Measurements from ENCODE around the gene TCF12.
"Not testable (repeated sequence)": the region's sequence is repeated elsewhere in the genome, so short reads cannot be mapped to it uniquely, and the experiment has no call there.

Gene TCF12

GRCh38 chr15:56942118-56942517 lies 23.7 kb downstream of the TCF12 start:
- Histone ChIP-seq H3K4me3 (ENCODE audit: low read depth in 1 of 2, low read length in 2 of 2) (no peak overlapping the region), H3K9me3 (ENCODE audit: control insufficient read depth in 1 of 2, low read length in 2 of 2) (peaks cover 0 to 4% of the 10 kb centered on the region in 2 donors), H3K36me3 (ENCODE audit: control insufficient read depth in 1 of 2, insufficient read depth in 2 of 2, low read length in 2 of 2) (no peaks in the 10 kb centered on the region), H3K27ac (ENCODE audit: low read depth, low read length) (no peak overlapping the region), H3K4me1 (ENCODE audit: control insufficient read depth in 1 of 2, insufficient read depth in 2 of 2, low read length in 2 of 2) (peaks cover 3 to 6% of the 10 kb centered on the region in 2 donors), H3K9ac (ENCODE audit: low read depth in 1 of 2, low read length in 2 of 2) (no peak overlapping the region), H3K27me3 (ENCODE audit: control insufficient read depth in 1 of 2, insufficient read depth in 2 of 2, low read length in 2 of 2) (no peaks in the 10 kb centered on the region)

- H3K9me3 ChIP-seq (ENCODE audit: control insufficient read depth in 1 of 2, low read length in 2 of 2) = peaks cover 0 to 4% of the 10 kb centered on the region in 2 donors
Observed at GRCh38 chr15:56943403-56943802, 25.0 kb downstream of the TCF12 start.

GRCh38 chr15:56944485-56944884 lies 26.0 kb downstream of the TCF12 start:
- Histone ChIP-seq H3K4me1 (ENCODE audit: control insufficient read depth in 1 of 2, insufficient read depth in 2 of 2, low read length in 2 of 2) (peaks cover 3 to 6% of the 10 kb centered on the region in 2 donors), H3K9me3 (ENCODE audit: control insufficient read depth in 1 of 2, low read length in 2 of 2) (peaks cover 0 to 4% of the 10 kb centered on the region in 2 donors), H3K36me3 (ENCODE audit: control insufficient read depth in 1 of 2, insufficient read depth in 2 of 2, low read length in 2 of 2) (no peaks in the 10 kb centered on the region), H3K27ac (ENCODE audit: low read depth, low read length) (no peak overlapping the region), H3K27me3 (ENCODE audit: control insufficient read depth in 1 of 2, insufficient read depth in 2 of 2, low read length in 2 of 2) (no peaks in the 10 kb centered on the region), H3K9ac (ENCODE audit: low read depth in 1 of 2, low read length in 2 of 2) (no peak overlapping the region), H3K4me3 (ENCODE audit: low read depth in 1 of 2, low read length in 2 of 2) (no peak overlapping the region)

More at GRCh38 chr15:56943403-56943802, 25.0 kb downstream of the TCF12 start:
- no peak overlapping the region for H3K9ac ChIP-seq (ENCODE audit: low read depth in 1 of 2, low read length in 2 of 2)
- H3K4me3 ChIP-seq (ENCODE audit: low read depth in 1 of 2, low read length in 2 of 2) = no peak overlapping the region
- no peaks in the 10 kb centered on the region for H3K27me3 ChIP-seq (ENCODE audit: control insufficient read depth in 1 of 2, insufficient read depth in 2 of 2, low read length in 2 of 2)
- peaks cover 3 to 6% of the 10 kb centered on the region in 2 donors for H3K4me1 ChIP-seq (ENCODE audit: control insufficient read depth in 1 of 2, insufficient read depth in 2 of 2, low read length in 2 of 2)
- H3K36me3 ChIP-seq (ENCODE audit: control insufficient read depth in 1 of 2, insufficient read depth in 2 of 2, low read length in 2 of 2) = no peaks in the 10 kb centered on the region
- no peak overlapping the region for H3K27ac ChIP-seq (ENCODE audit: low read depth, low read length)

- H3K36me3 ChIP-seq (ENCODE audit: control insufficient read depth in 1 of 2, insufficient read depth in 2 of 2, low read length in 2 of 2) = no peaks in the 10 kb centered on the region
- peaks cover 0 to 4% of the 10 kb centered on the region in 2 donors for H3K9me3 ChIP-seq (ENCODE audit: control insufficient read depth in 1 of 2, low read length in 2 of 2)
Observed at GRCh38 chr15:56946150-56946549, 27.7 kb downstream of the TCF12 start.

GRCh38 chr15:56948000-56948763 lies 29.7 kb downstream of the TCF12 start:
- H3K36me3 ChIP-seq (ENCODE audit: control insufficient read depth in 1 of 2, insufficient read depth in 2 of 2, low read length in 2 of 2) = no peaks in the 10 kb centered on the region
- peaks cover 0 to 4% of the 10 kb centered on the region in 2 donors for H3K9me3 ChIP-seq (ENCODE audit: control insufficient read depth in 1 of 2, low read length in 2 of 2)
- H3K4me1 ChIP-seq (ENCODE audit: control insufficient read depth in 1 of 2, insufficient read depth in 2 of 2, low read length in 2 of 2) = peaks cover 3 to 6% of the 10 kb centered on the region in 2 donors
- no peak overlapping the region for H3K9ac ChIP-seq (ENCODE audit: low read depth in 1 of 2, low read length in 2 of 2)
- no peak overlapping the region for H3K27ac ChIP-seq (ENCODE audit: low read depth, low read length)
- H3K27me3 ChIP-seq (ENCODE audit: control insufficient read depth in 1 of 2, insufficient read depth in 2 of 2, low read length in 2 of 2) = no peaks in the 10 kb centered on the region
- H3K4me3 ChIP-seq (ENCODE audit: low read depth in 1 of 2, low read length in 2 of 2) = no peak overlapping the region

More at GRCh38 chr15:56946150-56946549, 27.7 kb downstream of the TCF12 start:
- Histone ChIP-seq H3K27me3 (ENCODE audit: control insufficient read depth in 1 of 2, insufficient read depth in 2 of 2, low read length in 2 of 2) (no peaks in the 10 kb centered on the region), H3K9ac (ENCODE audit: low read depth in 1 of 2, low read length in 2 of 2) (no peak overlapping the region), H3K4me1 (ENCODE audit: control insufficient read depth in 1 of 2, insufficient read depth in 2 of 2, low read length in 2 of 2) (peaks cover 3 to 6% of the 10 kb centered on the region in 2 donors), H3K27ac (ENCODE audit: low read depth, low read length) (no peak overlapping the region), H3K4me3 (ENCODE audit: low read depth in 1 of 2, low read length in 2 of 2) (no peak overlapping the region)

GRCh38 chr15:56948764-56949101 lies 30.3 kb downstream of the TCF12 start:
- no peak overlapping the region for H3K27ac ChIP-seq (ENCODE audit: low read depth, low read length)
- H3K9ac ChIP-seq (ENCODE audit: low read depth in 1 of 2, low read length in 2 of 2) = no peak overlapping the region
- no peak overlapping the region for H3K4me3 ChIP-seq (ENCODE audit: low read depth in 1 of 2, low read length in 2 of 2)
- peaks cover 0 to 4% of the 10 kb centered on the region in 2 donors for H3K9me3 ChIP-seq (ENCODE audit: control insufficient read depth in 1 of 2, low read length in 2 of 2)
- H3K4me1 ChIP-seq (ENCODE audit: control insufficient read depth in 1 of 2, insufficient read depth in 2 of 2, low read length in 2 of 2) = peaks cover 3 to 6% of the 10 kb centered on the region in 2 donors
- no peaks in the 10 kb centered on the region for H3K36me3 ChIP-seq (ENCODE audit: control insufficient read depth in 1 of 2, insufficient read depth in 2 of 2, low read length in 2 of 2)
- no peaks in the 10 kb centered on the region for H3K27me3 ChIP-seq (ENCODE audit: control insufficient read depth in 1 of 2, insufficient read depth in 2 of 2, low read length in 2 of 2)

GRCh38 chr15:56950979-56951378 lies 32.5 kb downstream of the TCF12 start:
- Histone ChIP-seq H3K4me1 (ENCODE audit: control insufficient read depth in 1 of 2, insufficient read depth in 2 of 2, low read length in 2 of 2) (no peaks in the 10 kb centered on the region), H3K36me3 (ENCODE audit: control insufficient read depth in 1 of 2, insufficient read depth in 2 of 2, low read length in 2 of 2) (no peaks in the 10 kb centered on the region), H3K9me3 (ENCODE audit: control insufficient read depth in 1 of 2, low read length in 2 of 2) (no peaks in the 10 kb centered on the region), H3K4me3 (ENCODE audit: low read depth in 1 of 2, low read length in 2 of 2) (no peak overlapping the region), H3K27me3 (ENCODE audit: control insufficient read depth in 1 of 2, insufficient read depth in 2 of 2, low read length in 2 of 2) (no peaks in the 10 kb centered on the region), H3K27ac (ENCODE audit: low read depth, low read length) (no peak overlapping the region), H3K9ac (ENCODE audit: low read depth in 1 of 2, low read length in 2 of 2) (no peak overlapping the region)

- no peak overlapping the region for H3K9ac ChIP-seq (ENCODE audit: low read depth in 1 of 2, low read length in 2 of 2)
- no peaks in the 10 kb centered on the region for H3K4me1 ChIP-seq (ENCODE audit: control insufficient read depth in 1 of 2, insufficient read depth in 2 of 2, low read length in 2 of 2)
- H3K27me3 ChIP-seq (ENCODE audit: control insufficient read depth in 1 of 2, insufficient read depth in 2 of 2, low read length in 2 of 2) = no peaks in the 10 kb centered on the region
- H3K4me3 ChIP-seq (ENCODE audit: low read depth in 1 of 2, low read length in 2 of 2) = no peak overlapping the region
- peaks cover 3 to 4% of the 10 kb centered on the region in 2 donors for H3K9me3 ChIP-seq (ENCODE audit: control insufficient read depth in 1 of 2, low read length in 2 of 2)
- no peaks in the 10 kb centered on the region for H3K36me3 ChIP-seq (ENCODE audit: control insufficient read depth in 1 of 2, insufficient read depth in 2 of 2, low read length in 2 of 2)
- H3K27ac ChIP-seq (ENCODE audit: low read depth, low read length) = no peak overlapping the region
Observed at GRCh38 chr15:56953790-56954189, 35.3 kb downstream of the TCF12 start.

- H3K9ac ChIP-seq (ENCODE audit: low read depth in 1 of 2, low read length in 2 of 2) = not testable (repeated sequence)
Observed at GRCh38 chr15:56955011-56955410, 36.6 kb downstream of the TCF12 start.

GRCh38 chr15:56956538-56956937 lies 38.1 kb downstream of the TCF12 start:
- no peak overlapping the region for H3K9ac ChIP-seq (ENCODE audit: low read depth in 1 of 2, low read length in 2 of 2)
- H3K27ac ChIP-seq (ENCODE audit: low read depth, low read length) = no peak overlapping the region
- H3K4me1 ChIP-seq (ENCODE audit: control insufficient read depth in 1 of 2, insufficient read depth in 2 of 2, low read length in 2 of 2) = no peaks in the 10 kb centered on the region
- H3K36me3 ChIP-seq (ENCODE audit: control insufficient read depth in 1 of 2, insufficient read depth in 2 of 2, low read length in 2 of 2) = no peaks in the 10 kb centered on the region
- H3K27me3 ChIP-seq (ENCODE audit: control insufficient read depth in 1 of 2, insufficient read depth in 2 of 2, low read length in 2 of 2) = no peaks in the 10 kb centered on the region
- H3K9me3 ChIP-seq (ENCODE audit: control insufficient read depth in 1 of 2, low read length in 2 of 2) = peaks cover 3 to 4% of the 10 kb centered on the region in 2 donors
- no peak overlapping the region for H3K4me3 ChIP-seq (ENCODE audit: low read depth in 1 of 2, low read length in 2 of 2)

More at GRCh38 chr15:56955011-56955410, 36.6 kb downstream of the TCF12 start:
- H3K4me3 ChIP-seq (ENCODE audit: low read depth in 1 of 2, low read length in 2 of 2); H3K4me1 ChIP-seq (ENCODE audit: control insufficient read depth in 1 of 2, insufficient read depth in 2 of 2, low read length in 2 of 2); H3K27ac ChIP-seq (ENCODE audit: low read depth, low read length); H3K36me3 ChIP-seq (ENCODE audit: control insufficient read depth in 1 of 2, insufficient read depth in 2 of 2, low read length in 2 of 2); H3K9me3 ChIP-seq (ENCODE audit: control insufficient read depth in 1 of 2, low read length in 2 of 2); H3K27me3 ChIP-seq (ENCODE audit: control insufficient read depth in 1 of 2, insufficient read depth in 2 of 2, low read length in 2 of 2): not testable (repeated sequence)

Data from duodenal mucosa (tissue), 2 donors.